ENCODE results near the gene HRH3. TPM values are rescaled to one million over a fixed set of nuclear protein-coding genes. Genes with fewer than 3 reads are reported as not detected.

The HRH3 gene
- polyA plus RNA-seq, 1 donor from 2014 or later: 2.8 TPM

GRCh38 chr20:62174021-62174804 lies 45.9 kb downstream of the HRH3 start:
- Histone ChIP-seq H4K20me1 (ENCODE audit: insufficient read depth) (no peaks in the 10 kb centered on the region), H3F3A (ENCODE audit: insufficient read depth, low read length, poor library complexity, severe bottlenecking) (no peaks in the 10 kb centered on the region), H3K36me3 (ENCODE audit: insufficient read depth, low read length) (no peaks in the 10 kb centered on the region), H3K4me2 (ENCODE audit: low read length) (no peak overlapping the region), H3K9me3 (ENCODE audit: low read length) (no peaks in the 10 kb centered on the region), H3K79me2 (replicated peaks; ENCODE audit: insufficient read depth, low read length) (no peaks in the 10 kb centered on the region), H3K27ac (ENCODE audit: low read length) (no peak overlapping the region), H3K27me3 (ENCODE audit: insufficient read depth, low read depth, low read length) (no peaks in the 10 kb centered on the region), H2AFZ (ENCODE audit: low read depth, low read length) (no peak overlapping the region), H3K9ac (ENCODE audit: low read length) (no peak overlapping the region), H3K9me2 (ENCODE audit: insufficient read depth, low read length) (no peaks in the 10 kb centered on the region), H3K4me3 (ENCODE audit: low read length) (no peak overlapping the region)
- no peak for TF ChIP-seq TAF1 (IDR thresholded peaks at IDR 0.05; ENCODE audit: low read depth)
- TF ChIP-seq RAD21 (conservative IDR thresholded peaks at IDR 0.05): no peak
- TF ChIP-seq, protein P1, sequence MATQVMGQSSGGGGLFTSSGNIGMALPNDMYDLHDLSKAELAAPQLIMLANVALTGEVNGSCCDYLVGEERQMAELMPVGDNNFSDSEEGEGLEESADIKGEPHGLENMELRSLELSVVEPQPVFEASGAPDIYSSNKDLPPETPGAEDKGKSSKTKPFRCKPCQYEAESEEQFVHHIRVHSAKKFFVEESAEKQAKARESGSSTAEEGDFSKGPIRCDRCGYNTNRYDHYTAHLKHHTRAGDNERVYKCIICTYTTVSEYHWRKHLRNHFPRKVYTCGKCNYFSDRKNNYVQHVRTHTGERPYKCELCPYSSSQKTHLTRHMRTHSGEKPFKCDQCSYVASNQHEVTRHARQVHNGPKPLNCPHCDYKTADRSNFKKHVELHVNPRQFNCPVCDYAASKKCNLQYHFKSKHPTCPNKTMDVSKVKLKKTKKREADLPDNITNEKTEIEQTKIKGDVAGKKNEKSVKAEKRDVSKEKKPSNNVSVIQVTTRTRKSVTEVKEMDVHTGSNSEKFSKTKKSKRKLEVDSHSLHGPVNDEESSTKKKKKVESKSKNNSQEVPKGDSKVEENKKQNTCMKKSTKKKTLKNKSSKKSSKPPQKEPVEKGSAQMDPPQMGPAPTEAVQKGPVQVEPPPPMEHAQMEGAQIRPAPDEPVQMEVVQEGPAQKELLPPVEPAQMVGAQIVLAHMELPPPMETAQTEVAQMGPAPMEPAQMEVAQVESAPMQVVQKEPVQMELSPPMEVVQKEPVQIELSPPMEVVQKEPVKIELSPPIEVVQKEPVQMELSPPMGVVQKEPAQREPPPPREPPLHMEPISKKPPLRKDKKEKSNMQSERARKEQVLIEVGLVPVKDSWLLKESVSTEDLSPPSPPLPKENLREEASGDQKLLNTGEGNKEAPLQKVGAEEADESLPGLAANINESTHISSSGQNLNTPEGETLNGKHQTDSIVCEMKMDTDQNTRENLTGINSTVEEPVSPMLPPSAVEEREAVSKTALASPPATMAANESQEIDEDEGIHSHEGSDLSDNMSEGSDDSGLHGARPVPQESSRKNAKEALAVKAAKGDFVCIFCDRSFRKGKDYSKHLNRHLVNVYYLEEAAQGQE (IDR thresholded peaks at IDR 0.05; ENCODE audit: borderline replicate concordance): no peak
- no peak for TF ChIP-seq MXI1 (conservative IDR thresholded peaks at IDR 0.05; ENCODE audit: poor library complexity, severe bottlenecking)
- no peak for TF ChIP-seq EP300 (conservative IDR thresholded peaks at IDR 0.05; ENCODE audit: poor library complexity, severe bottlenecking)
- TF ChIP-seq POLR2AphosphoS5 (IDR thresholded peaks at IDR 0.05): no peak
- no peak for TF ChIP-seq EZH2 (IDR thresholded peaks at IDR 0.05; ENCODE audit: borderline replicate concordance, insufficient read depth, low read length, poor library complexity, severe bottlenecking)
- TF ChIP-seq CTCF (IDR thresholded peaks at IDR 0.05; ENCODE audit: poor library complexity, severe bottlenecking): no peak
- no peak for TF ChIP-seq SMC3 (conservative IDR thresholded peaks at IDR 0.05; ENCODE audit: poor library complexity)

GRCh38 chr20:62172666-62173065 lies 47.4 kb downstream of the HRH3 start:
- no peaks in the 10 kb centered on the region for H3K36me3 ChIP-seq (ENCODE audit: insufficient read depth, low read length)
- no peaks in the 10 kb centered on the region for H3K9me3 ChIP-seq (ENCODE audit: low read length)
- H3K27ac ChIP-seq (ENCODE audit: low read length): no peak overlapping the region
- H3K27me3 ChIP-seq (ENCODE audit: insufficient read depth, low read depth, low read length): no peaks in the 10 kb centered on the region
- no peaks in the 10 kb centered on the region for H3K9me2 ChIP-seq (ENCODE audit: insufficient read depth, low read length)
- H3K4me2 ChIP-seq (ENCODE audit: low read length): no peak overlapping the region
- no peaks in the 10 kb centered on the region for H3K79me2 ChIP-seq (replicated peaks; ENCODE audit: insufficient read depth, low read length)
- no peak overlapping the region for H3K4me3 ChIP-seq (ENCODE audit: low read length)
- no peak overlapping the region for H3K9ac ChIP-seq (ENCODE audit: low read length)
- no peaks in the 10 kb centered on the region for H4K20me1 ChIP-seq (ENCODE audit: insufficient read depth)
- H2AFZ ChIP-seq (ENCODE audit: low read depth, low read length): no peak overlapping the region
- H3F3A ChIP-seq (ENCODE audit: insufficient read depth, low read length, poor library complexity, severe bottlenecking): no peaks in the 10 kb centered on the region
- TF ChIP-seq SMC3 (conservative IDR thresholded peaks at IDR 0.05; ENCODE audit: poor library complexity) (no peak), EP300 (conservative IDR thresholded peaks at IDR 0.05; ENCODE audit: poor library complexity, severe bottlenecking) (no peak), POLR2AphosphoS5 (IDR thresholded peaks at IDR 0.05) (no peak), MXI1 (conservative IDR thresholded peaks at IDR 0.05; ENCODE audit: poor library complexity, severe bottlenecking) (no peak), CTCF (IDR thresholded peaks at IDR 0.05; ENCODE audit: poor library complexity, severe bottlenecking) (no peak)
- TF ChIP-seq, protein P1 (IDR thresholded peaks at IDR 0.05; ENCODE audit: borderline replicate concordance): no peak
